WTC11 (cell line): Measurements from ENCODE around the gene EMP1. TPM values are rescaled to one million over a fixed set of nuclear protein-coding genes. Genes with fewer than 3 reads are reported as not detected.

Experiments
- ATAC-seq: fragments of 200-7000 bp; cut with Tn5 transposase; 2 replicates; pipeline ENCODE4 v1.10.0; 2021; ENCODE audit warnings: mild to moderate bottlenecking, moderate library complexity
- CTCF ChIA-PET: fragments of 300-600 bp; sonication (Branson Sonifier 250); formaldehyde crosslinking; loops from one replicate; lab custom pipeline; 2021; ENCODE audit warnings: antibody characterized with exemption; lab: Charles Lee
- POLR2A ChIA-PET: fragments of 350-600 bp; sonication (Branson Sonifier 250); formaldehyde crosslinking; loops from one replicate; lab custom pipeline; 2021; ENCODE audit warnings: antibody characterized with exemption; lab: Charles Lee
- DNase-seq: peaks from one replicate; pipeline ENCODE4 v3.0.0; 2021; ENCODE audit warnings: low spot score
- H3K27ac Mint-ChIP-seq: 2 replicates; pipeline ENCODE4 v1.8.0; 2021; ENCODE audit warnings: mixed read lengths
- H3K27me3 Mint-ChIP-seq: 2 replicates; pipeline ENCODE4 v1.8.0; 2021; ENCODE audit warnings: low read depth, mild to moderate bottlenecking, moderate library complexity, mixed read lengths
- H3K36me3 Mint-ChIP-seq: 2 replicates; pipeline ENCODE4 v1.8.0; 2021; ENCODE audit warnings: mixed read lengths
- H3K4me1 Mint-ChIP-seq: 2 replicates; pipeline ENCODE4 v1.8.0; 2022; ENCODE audit warnings: mixed read lengths
- H3K4me3 Mint-ChIP-seq: 2 replicates; pipeline ENCODE4 v1.8.0; 2021; ENCODE audit warnings: mild to moderate bottlenecking, moderate library complexity, mixed read lengths
- H3K9me3 Mint-ChIP-seq: 2 replicates; pipeline ENCODE4 v1.8.0; 2021; ENCODE audit warnings: mixed read lengths
- ETV6 ChIP-seq: sonication (generic); formaldehyde crosslinking; IDR thresholded peaks from 2 replicates; pipeline ENCODE4 v1.8.1; 2022; ENCODE audit warnings: mild to moderate bottlenecking, missing genetic modification reagents
- FOXP1 ChIP-seq: sonication (generic); formaldehyde crosslinking; IDR thresholded peaks from 2 replicates; pipeline ENCODE4 v1.8.0; 2022; ENCODE audit warnings: missing genetic modification reagents, mild to moderate bottlenecking, moderate library complexity, borderline replicate concordance
- GABPB1 ChIP-seq: sonication (generic); formaldehyde crosslinking; IDR thresholded peaks from 2 replicates; pipeline ENCODE4 v1.8.1; 2023; ENCODE audit warnings: mild to moderate bottlenecking, missing genetic modification reagents
- KAT7 ChIP-seq: sonication (generic); formaldehyde crosslinking; IDR thresholded peaks from 2 replicates; pipeline ENCODE4 v1.8.1; 2023; ENCODE audit warnings: missing genetic modification reagents, mild to moderate bottlenecking, borderline replicate concordance
- MXD4 ChIP-seq: fragments of 250-450 bp; sonication (Bioruptor Pico); IDR thresholded peaks from 2 replicates; pipeline ENCODE4 v1.8.0; 2021; ENCODE audit warnings: mild to moderate bottlenecking, moderate library complexity, borderline replicate concordance
- NFATC4 ChIP-seq: fragments of 250-450 bp; sonication (Bioruptor Pico); IDR thresholded peaks from 2 replicates; pipeline ENCODE4 v1.9.0; 2021; ENCODE audit warnings: mild to moderate bottlenecking
- NFE2L1 ChIP-seq: sonication (generic); formaldehyde crosslinking; IDR thresholded peaks from 2 replicates; pipeline ENCODE4 v1.8.1; 2023; ENCODE audit warnings: missing genetic modification reagents
- USF1 ChIP-seq: sonication (generic); formaldehyde crosslinking; IDR thresholded peaks from 2 replicates; pipeline ENCODE4 v1.8.0; 2022; ENCODE audit warnings: mild to moderate bottlenecking, missing genetic modification reagents
- ZNF138 ChIP-seq: sonication (generic); formaldehyde crosslinking; conservative IDR thresholded peaks from 2 replicates; pipeline ENCODE4 v1.8.1; 2022; ENCODE audit warnings: mild to moderate bottlenecking, moderate library complexity, missing genetic modification reagents
- ZNF219 ChIP-seq: sonication (generic); formaldehyde crosslinking; IDR thresholded peaks from 2 replicates; pipeline ENCODE4 v1.8.0; 2023; ENCODE audit warnings: missing genetic modification reagents, mild to moderate bottlenecking, borderline replicate concordance
- ZNF532 ChIP-seq: fragments of 250-450 bp; sonication (Bioruptor Pico); IDR thresholded peaks from 2 replicates; pipeline ENCODE4 v1.9.0; 2021; ENCODE audit warnings: mild to moderate bottlenecking, borderline replicate concordance
- total RNA-seq: library from RNA; stranded (reverse); gene quantifications from 3 replicates; pipeline ENCODE4 v1.2.3, GENCODE V29; 2021
- TF ChIP-seq, protein P1 (sequence below): sonication (generic); formaldehyde crosslinking; IDR thresholded peaks from 2 replicates; pipeline ENCODE4 v1.8.1; 2022; ENCODE audit warnings: mild to moderate bottlenecking, missing genetic modification reagents, moderate library complexity, borderline replicate concordance
- TF ChIP-seq, protein P2 (sequence below): fragments of 250-450 bp; sonication (Bioruptor Pico); IDR thresholded peaks from 2 replicates; pipeline ENCODE4 v1.8.0; 2021; ENCODE audit warnings: mild to moderate bottlenecking

EMP1 gene
- total RNA-seq, 1 experiment from 2014 or later = 1.4 TPM

DNA sequence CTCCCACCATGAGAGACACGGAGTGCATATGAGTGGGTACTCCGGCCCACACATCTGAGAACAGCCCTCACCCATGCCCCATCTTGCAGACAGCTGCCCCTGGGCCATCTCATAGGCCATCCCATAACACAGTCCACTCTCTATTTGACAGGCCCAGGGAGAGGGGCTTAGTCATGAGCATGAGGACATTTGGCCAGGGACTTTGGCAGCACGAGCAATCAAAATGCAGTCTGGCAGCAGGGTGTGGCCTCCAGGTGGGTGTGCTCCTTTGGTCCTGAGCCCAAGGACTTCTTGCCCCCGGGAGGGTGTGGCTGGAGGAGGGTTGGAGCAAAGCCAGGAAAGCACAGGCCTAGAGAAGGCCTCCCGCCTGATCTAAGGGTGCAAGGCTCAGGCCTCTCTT is 25.6 kb downstream of the EMP1 start:
- Mint-ChIP-seq H3K9me3 (peaks cover 23% of the 10 kb centered on the region), H3K27ac (no peak overlapping the region), H3K36me3 (peaks cover 18% of the 10 kb centered on the region), H3K4me1 (no peaks in the 10 kb centered on the region), H3K4me3 (no peak overlapping the region), H3K27me3 (no peaks in the 10 kb centered on the region; the same call in 1 of the 2 replicates)
- DNase-seq = no peak
- ChIA-PET CTCF (no interaction called here), POLR2A (no interaction called here)
- TF ChIP-seq ETV6 (CRISPR knock-in tag) = no peak
- TF ChIP-seq NFE2L1 = no peak
- no peak for TF ChIP-seq ZNF219 (CRISPR knock-in tag)
- TF ChIP-seq FOXP1 (CRISPR knock-in tag) = no peak
- no peak for TF ChIP-seq ZNF138 (CRISPR knock-in tag)
- TF ChIP-seq, protein P1, sequence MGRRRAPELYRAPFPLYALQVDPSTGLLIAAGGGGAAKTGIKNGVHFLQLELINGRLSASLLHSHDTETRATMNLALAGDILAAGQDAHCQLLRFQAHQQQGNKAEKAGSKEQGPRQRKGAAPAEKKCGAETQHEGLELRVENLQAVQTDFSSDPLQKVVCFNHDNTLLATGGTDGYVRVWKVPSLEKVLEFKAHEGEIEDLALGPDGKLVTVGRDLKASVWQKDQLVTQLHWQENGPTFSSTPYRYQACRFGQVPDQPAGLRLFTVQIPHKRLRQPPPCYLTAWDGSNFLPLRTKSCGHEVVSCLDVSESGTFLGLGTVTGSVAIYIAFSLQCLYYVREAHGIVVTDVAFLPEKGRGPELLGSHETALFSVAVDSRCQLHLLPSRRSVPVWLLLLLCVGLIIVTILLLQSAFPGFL (CRISPR knock-in tag) = no peak
- TF ChIP-seq NFATC4 = no peak
- no peak for ATAC-seq

DNA sequence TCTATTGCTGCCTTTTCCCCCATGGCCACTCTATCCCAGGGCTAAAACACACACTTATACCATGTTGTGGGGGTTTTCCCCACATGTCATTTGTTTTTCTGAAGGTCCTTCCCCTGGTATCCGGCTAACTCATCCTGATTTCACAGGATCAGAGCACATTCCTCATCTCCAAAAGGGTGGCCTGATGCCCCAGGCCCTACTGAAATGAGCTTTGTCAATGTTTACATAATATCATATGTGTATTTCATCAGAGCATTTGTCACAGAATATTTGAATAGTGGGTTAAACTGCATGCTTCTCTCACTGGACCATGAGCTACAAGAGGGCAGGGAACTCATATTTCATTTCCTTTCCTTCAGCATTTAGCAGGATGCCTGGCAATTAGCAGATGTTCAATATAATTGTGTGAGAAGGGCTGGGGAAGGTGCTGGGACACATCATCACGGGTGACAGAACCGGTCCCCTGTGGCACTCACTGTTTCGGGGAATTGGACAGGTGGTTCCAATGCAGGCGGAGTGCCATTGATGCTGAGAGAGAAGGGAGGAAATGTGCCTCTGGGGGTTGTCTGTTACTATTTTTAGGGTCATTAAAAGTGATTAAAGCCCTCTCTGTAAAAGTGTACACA is 26.8 kb downstream of the EMP1 start:
- H3K27ac Mint-ChIP-seq = no peak overlapping the region
- no peak for ATAC-seq
- peak; percentile 90 for TF ChIP-seq GABPB1 (CRISPR knock-in tag)
- TF ChIP-seq, protein P2, sequence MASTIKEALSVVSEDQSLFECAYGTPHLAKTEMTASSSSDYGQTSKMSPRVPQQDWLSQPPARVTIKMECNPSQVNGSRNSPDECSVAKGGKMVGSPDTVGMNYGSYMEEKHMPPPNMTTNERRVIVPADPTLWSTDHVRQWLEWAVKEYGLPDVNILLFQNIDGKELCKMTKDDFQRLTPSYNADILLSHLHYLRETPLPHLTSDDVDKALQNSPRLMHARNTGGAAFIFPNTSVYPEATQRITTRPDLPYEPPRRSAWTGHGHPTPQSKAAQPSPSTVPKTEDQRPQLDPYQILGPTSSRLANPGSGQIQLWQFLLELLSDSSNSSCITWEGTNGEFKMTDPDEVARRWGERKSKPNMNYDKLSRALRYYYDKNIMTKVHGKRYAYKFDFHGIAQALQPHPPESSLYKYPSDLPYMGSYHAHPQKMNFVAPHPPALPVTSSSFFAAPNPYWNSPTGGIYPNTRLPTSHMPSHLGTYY (CRISPR knock-in tag) = no peak
- TF ChIP-seq, all 79 proteins: peak for 1
- Mint-ChIP-seq H3K4me3 (no peak overlapping the region), H3K9me3 (peaks cover 20% of the 10 kb centered on the region), H3K27me3 (no peaks in the 10 kb centered on the region; the same call in 1 of the 2 replicates), H3K36me3 (peaks cover 16% of the 10 kb centered on the region), H3K4me1 (no peaks in the 10 kb centered on the region)
- CTCF ChIA-PET = interaction anchor here (5.2 kb wide), 1 partner anchor 12 kb away, joined by 25 read pairs; no protein-coding TSS in a partner anchor
- no peak for DNase-seq
- POLR2A ChIA-PET = no interaction called here

- ChIA-PET CTCF (interaction anchor here (5.2 kb wide), 1 partner anchor 12 kb away, joined by 25 read pairs; no protein-coding TSS in a partner anchor), POLR2A (no interaction called here)
- H3K27ac Mint-ChIP-seq = no peak overlapping the region
- ATAC-seq (no peak), DNase-seq (no peak)
- H3K36me3 Mint-ChIP-seq = peaks cover 12% of the 10 kb centered on the region
- H3K4me3 Mint-ChIP-seq = no peak overlapping the region
- no peaks in the 10 kb centered on the region; the same call in 1 of the 2 replicates for H3K27me3 Mint-ChIP-seq
- TF ChIP-seq FOXP1 (CRISPR knock-in tag) (no peak), MXD4 (CRISPR knock-in tag) (no peak), USF1 (CRISPR knock-in tag) (no peak), KAT7 (no peak), ZNF532 (no peak)
- H3K9me3 Mint-ChIP-seq = peaks cover 14% of the 10 kb centered on the region
- H3K4me1 Mint-ChIP-seq = no peaks in the 10 kb centered on the region
Measured at GRCh38 chr12:13223941-13224340, 27.4 kb downstream of the EMP1 start.
